ENCODE measurements around the gene STAC3.

DNA sequence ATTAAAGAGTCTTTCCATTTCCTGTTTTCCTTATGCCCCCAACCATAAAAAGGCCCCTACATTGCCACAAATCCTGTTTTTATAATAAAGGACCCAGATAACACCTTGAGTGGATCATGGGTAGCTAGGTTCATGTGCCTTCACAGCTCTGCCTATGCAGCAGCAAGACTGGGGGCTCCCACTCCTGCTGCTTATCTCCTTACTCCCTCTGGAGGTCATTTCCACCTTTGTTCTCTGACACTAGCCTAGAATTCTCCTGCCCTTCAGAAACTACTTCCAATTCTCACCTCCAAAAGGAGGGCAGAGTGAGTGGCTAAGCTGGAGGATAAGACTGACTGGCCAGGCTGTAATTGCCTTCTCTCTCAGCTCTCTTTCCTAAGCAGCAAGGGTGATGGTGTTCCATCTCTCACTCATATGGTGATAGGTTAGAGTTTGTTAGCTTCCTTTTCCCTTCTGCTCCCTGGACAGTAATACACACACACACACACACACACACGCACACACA lies 20.0 kb upstream of the STAC3 start:
- TF ChIP-seq POLR2A (IDR thresholded peaks at IDR 0.05; ENCODE audit: low read depth, low read length) (no peak), TAF1 (IDR thresholded peaks at IDR 0.05; ENCODE audit: borderline replicate concordance, low read depth, low read length) (no peak), POLR2AphosphoS5 (IDR thresholded peaks at IDR 0.05; ENCODE audit: low read depth, low read length) (no peak)

Measured in GM12892 (cell line).